Activated T-helper 1 cell treated with anti-CD3 and anti-CD28 coated beads, Interleukin-12 subunit alpha, Interleukin-12 subunit beta, Interleukin-2, Interleukin-4 antibody, amounts not matched to agents 30 ng/mL and 10 ng/mL and 1 ng/mL, durations not matched to agents 14 hours and 24 hours and 36 hours (primary cell): ENCODE results near the gene POLR2F. TPM values are rescaled to one million over a fixed set of nuclear protein-coding genes. Genes with fewer than 3 reads are reported as not detected.
A peak's percentile ranks its signal among the peaks of the same experiment; 100 is the strongest.
"Not testable (repeated sequence)": the region's sequence is repeated elsewhere in the genome, so short reads cannot be mapped to it uniquely, and the experiment has no call there.

ENCODE experiments used
- DNase-seq: peaks from one replicate; pipeline ENCODE4 v3.0.0; 2021; ENCODE audit warnings: low spot score
- H3K27ac Mint-ChIP-seq: one replicate; pipeline ENCODE4 v1.8.0; 2021; ENCODE audit warnings: mild to moderate bottlenecking, mixed read lengths
- H3K27me3 Mint-ChIP-seq: one replicate; pipeline ENCODE4 v1.8.0; 2022; ENCODE audit warnings: mild to moderate bottlenecking, moderate library complexity, mixed read lengths; ENCODE audit not compliant: insufficient read depth
- H3K36me3 Mint-ChIP-seq: one replicate; pipeline ENCODE4 v1.8.0; 2021; ENCODE audit warnings: low read depth, mixed read lengths
- H3K4me1 Mint-ChIP-seq: one replicate; pipeline ENCODE4 v1.8.0; 2021; ENCODE audit warnings: low read depth, mixed read lengths
- H3K4me3 Mint-ChIP-seq: one replicate; pipeline ENCODE4 v1.8.0; 2021; ENCODE audit warnings: mild to moderate bottlenecking, moderate library complexity, mixed read lengths
- H3K9me3 Mint-ChIP-seq: one replicate; pipeline ENCODE4 v1.8.0; 2021; ENCODE audit warnings: mixed read lengths
- intact Hi-C: fragments of 100-400 bp; cut with micrococcal nuclease; formaldehyde crosslinking; loops from one replicate; pipeline ENCODE4 v1.15.1; 2024
- total RNA-seq: library from RNA; stranded (reverse); gene quantifications from 2 replicates; pipeline ENCODE4 v1.2.3, GENCODE V29; 2022

The POLR2F gene
- total RNA-seq, 1 donor from 2014 or later, result 102 TPM

DNA sequence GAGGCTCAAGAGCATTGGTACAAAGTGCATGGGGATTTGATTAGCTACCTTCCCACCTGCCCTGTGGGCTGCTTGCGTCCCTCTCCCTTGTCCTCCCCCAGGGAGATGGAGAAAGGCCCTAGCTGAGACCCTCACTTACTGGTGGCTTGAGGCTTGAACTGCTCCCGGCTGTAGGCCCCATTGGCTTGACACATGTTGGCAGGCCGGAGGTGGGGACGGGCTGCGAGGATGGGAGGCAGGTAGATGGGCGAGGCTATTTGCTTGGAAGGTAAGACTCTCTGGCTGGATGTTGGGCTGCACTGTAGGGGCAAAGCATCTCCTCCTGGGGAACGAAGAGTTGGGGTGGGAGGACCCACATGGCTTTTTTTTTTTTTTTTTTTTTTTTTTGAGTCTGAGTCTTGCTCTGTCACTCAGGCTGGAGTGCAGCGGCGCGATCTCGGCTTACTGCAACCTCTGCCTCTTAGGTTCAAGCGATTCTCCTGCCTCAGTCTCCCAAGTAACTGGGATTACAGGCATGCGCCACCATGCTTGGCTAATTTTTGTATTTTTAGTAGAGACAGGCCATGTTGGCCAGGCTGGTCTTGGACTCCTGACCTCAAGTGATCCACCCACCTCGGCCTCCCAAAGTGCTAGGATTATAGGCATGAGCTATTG is 6.2 kb upstream of the POLR2F start:
- H3K4me1 Mint-ChIP-seq, DNase-seq, H3K4me3 Mint-ChIP-seq, intact Hi-C loops, H3K27me3 Mint-ChIP-seq, H3K36me3 Mint-ChIP-seq, H3K27ac Mint-ChIP-seq, H3K9me3 Mint-ChIP-seq: not testable (repeated sequence)

DNA sequence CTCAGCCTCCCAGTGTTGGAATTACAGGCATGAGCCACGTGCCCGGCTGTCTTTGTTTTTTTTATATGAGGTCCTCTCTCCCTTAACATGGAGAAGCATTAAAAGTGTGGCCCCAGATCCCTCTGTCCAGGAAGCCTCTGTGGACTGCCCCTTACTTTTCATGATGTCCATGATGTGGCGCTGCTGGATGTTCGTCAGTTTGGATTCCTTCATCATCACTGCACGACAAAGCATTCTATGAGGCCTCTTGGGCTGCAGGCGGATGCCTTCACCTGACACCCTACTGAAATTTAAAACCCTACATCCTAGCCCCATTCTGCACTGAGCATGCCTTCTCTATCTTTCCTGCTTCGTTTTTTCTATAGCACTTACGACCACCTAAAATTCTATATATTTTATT is 2.2 kb upstream of the POLR2F start:
- Mint-ChIP-seq H3K27me3 (peaks cover 7% of the 10 kb centered on the region), H3K27ac (no peak overlapping the region), H3K4me1 (peaks cover 26% of the 10 kb centered on the region), H3K36me3 (peaks cover 4% of the 10 kb centered on the region), H3K9me3 (no peaks in the 10 kb centered on the region), H3K4me3 (no peak overlapping the region)
- no peak for DNase-seq
- intact Hi-C loops, result loop anchor here (5.0 kb wide), 1 partner anchor 204 kb away; no protein-coding TSS in a partner anchor

DNA sequence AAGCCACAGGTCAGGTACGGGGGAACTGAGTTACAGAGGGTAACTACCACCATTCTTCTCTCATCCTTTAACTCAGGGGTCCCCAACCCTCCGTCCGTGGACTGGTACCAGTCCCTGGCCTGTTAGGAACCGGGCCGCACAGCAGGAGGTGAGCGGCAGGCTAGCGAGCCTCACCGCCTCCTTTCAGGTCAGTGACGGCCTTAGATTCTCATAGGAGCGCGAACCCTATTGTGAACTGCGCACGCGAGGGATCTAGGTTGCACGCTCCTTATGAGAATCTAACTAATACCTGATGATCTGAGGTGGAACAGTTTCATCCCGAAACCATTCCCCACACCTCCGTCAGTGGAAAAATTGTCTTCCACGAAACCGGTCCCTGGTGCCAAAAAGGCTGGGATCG is 870 bp upstream of the POLR2F start:
- H3K9me3 Mint-ChIP-seq, H3K27ac Mint-ChIP-seq, H3K27me3 Mint-ChIP-seq, DNase-seq: not testable (repeated sequence)
- Mint-ChIP-seq H3K36me3 (peaks cover 16% of the 10 kb centered on the region), H3K4me1 (peaks cover 26% of the 10 kb centered on the region), H3K4me3 (peak overlapping the region; percentile 99)
- intact Hi-C loops, result loop anchor here (1.0 to 5.0 kb wide), 6 partner anchors 18 to 618 kb away; partner anchors contain the start of genes DMC1, EIF3L and MICALL1

DNA sequence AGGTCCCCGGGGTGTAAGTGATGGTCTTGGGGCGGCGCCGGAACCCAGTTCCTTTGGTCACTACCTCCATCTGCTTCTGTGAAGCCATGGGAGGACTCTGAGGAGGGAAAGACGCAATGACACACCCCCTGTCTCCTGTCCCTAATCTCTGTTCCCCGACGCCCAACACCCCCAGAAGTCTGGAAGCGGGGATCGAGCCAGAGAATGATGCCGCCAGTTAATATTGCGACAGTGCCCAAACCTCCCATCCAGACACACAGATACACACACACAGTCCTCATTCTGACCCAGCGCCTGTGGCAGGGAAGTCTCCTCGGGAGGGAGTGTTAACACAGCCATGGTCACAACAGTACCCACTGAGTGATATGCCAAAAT is 450 bp upstream of the POLR2F start:
- Mint-ChIP-seq H3K9me3 (no peaks in the 10 kb centered on the region), H3K4me1 (peaks cover 26% of the 10 kb centered on the region), H3K27me3 (peaks cover 7% of the 10 kb centered on the region), H3K4me3 (peak overlapping the region; percentile 99), H3K36me3 (peaks cover 18% of the 10 kb centered on the region), H3K27ac (peak overlapping the region; percentile 92)
- DNase-seq, result no peak
- intact Hi-C loops, result loop anchor here (1.0 to 5.0 kb wide), 6 partner anchors 19 to 617 kb away; partner anchors contain the start of genes DMC1, EIF3L and MICALL1

DNA sequence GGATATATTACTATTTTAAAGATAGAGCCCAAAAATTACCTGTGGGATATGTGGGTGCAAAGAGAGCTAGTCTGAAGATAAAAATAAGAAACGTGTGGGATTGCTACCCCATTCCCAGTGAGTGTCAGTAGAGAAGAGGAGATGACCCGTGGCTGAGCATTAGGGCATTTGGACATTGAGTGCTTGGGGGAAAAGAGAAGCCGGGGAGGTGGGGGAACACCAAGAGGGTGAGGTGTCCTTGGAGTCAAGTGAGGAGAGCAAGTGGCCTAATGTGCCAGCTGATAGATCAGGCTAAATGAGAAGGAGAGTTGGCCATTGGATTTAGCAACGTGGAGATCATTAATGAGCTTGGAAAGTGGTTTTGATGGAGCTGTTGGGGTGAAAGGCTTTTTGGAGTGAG is 1.2 kb downstream of the POLR2F start:
- intact Hi-C loops, result loop anchor here (5.0 kb wide), 1 partner anchor 207 kb away; no protein-coding TSS in a partner anchor
- no peak for DNase-seq
- peaks cover 31% of the 10 kb centered on the region for H3K36me3 Mint-ChIP-seq
- peaks cover 26% of the 10 kb centered on the region for H3K4me1 Mint-ChIP-seq
- peak overlapping the region; percentile 33 for H3K27ac Mint-ChIP-seq
- peak overlapping the region; percentile 99 for H3K4me3 Mint-ChIP-seq
- H3K27me3 Mint-ChIP-seq, result peaks cover 7% of the 10 kb centered on the region
- H3K9me3 Mint-ChIP-seq, result no peaks in the 10 kb centered on the region

DNA sequence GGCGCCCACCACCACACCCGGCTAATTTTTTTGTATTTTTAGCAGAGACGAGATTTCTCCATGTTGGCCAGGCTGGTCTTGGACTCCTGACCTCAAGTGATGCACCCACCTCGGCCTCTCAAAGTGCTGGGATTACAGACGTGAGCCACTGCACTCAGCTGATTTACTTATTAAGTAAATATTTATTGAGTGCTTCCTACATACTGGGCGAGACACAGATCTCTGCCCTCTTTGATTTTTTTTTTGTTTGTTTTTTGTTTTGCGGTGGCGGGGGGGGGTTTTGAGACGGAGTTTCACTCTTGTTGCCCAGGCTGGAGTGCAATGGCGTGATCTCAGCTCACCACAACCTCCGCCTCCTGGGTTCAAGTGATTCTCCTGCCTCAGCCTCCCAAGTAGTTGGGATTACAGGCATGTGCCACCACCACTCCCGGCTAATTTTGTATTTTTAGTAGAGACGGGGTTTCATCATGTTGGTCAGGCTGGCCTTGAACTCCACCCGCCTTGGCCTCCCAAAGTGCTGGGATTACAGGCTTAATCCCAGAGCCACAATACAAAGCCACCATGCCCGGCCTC is 2.4 kb downstream of the POLR2F start:
- H3K27ac Mint-ChIP-seq, H3K4me3 Mint-ChIP-seq, DNase-seq, H3K27me3 Mint-ChIP-seq, intact Hi-C loops, H3K9me3 Mint-ChIP-seq: not testable (repeated sequence)
- peaks cover 26% of the 10 kb centered on the region for H3K4me1 Mint-ChIP-seq
- peaks cover 31% of the 10 kb centered on the region for H3K36me3 Mint-ChIP-seq

DNA sequence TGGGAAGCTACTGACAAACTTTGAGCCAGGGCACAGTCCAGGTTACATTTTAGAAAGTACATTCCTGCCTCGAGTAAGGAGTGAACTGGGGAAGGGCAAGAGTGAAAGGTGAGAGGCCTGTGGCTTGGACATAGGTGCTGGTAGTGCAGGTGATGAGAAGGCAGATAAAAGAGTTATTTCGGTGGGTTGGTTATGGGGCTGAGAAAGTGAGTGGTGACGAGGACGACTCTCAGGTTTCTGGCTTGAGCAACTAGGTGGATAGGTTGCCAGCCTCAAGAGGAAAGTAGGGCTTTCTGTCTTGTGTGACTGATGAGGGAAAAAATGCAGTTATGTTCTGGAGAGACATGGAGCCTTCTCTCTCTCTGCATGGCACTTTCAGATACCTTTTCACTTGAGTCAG is 3.7 kb downstream of the POLR2F start:
- Mint-ChIP-seq H3K9me3 (no peaks in the 10 kb centered on the region), H3K4me3 (no peak overlapping the region), H3K4me1 (peaks cover 26% of the 10 kb centered on the region), H3K27me3 (peaks cover 7% of the 10 kb centered on the region), H3K27ac (no peak overlapping the region), H3K36me3 (peaks cover 37% of the 10 kb centered on the region)
- no peak for DNase-seq
- intact Hi-C loops, result no loop called here

DNA sequence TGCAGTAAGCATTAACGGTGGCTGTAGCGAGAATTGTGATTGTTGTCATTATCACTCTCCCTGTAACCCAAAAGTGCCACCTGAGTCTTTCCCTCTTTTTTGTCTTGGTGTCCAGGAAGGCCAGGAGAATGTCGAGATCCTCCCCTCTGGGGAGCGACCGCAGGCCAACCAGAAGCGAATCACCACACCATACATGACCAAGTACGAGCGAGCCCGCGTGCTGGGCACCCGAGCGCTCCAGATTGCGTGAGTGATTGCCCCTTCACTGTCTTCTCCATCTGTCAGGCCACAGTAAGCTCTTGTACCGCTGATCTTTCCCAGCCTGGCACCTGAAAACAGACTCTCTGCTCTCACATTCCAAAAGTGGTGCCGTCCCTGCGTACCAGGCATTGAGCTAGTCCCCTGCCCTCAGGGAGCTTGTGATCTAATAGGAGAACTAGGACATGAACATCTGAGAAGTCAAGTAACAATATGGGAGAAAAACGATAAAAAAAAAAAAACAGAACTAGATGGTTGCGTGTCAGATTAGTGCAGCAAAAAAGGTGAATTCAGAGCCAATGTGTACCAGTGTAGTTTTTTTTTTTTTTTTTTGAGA is 5.8 kb downstream of the POLR2F start:
- peaks cover 9% of the 10 kb centered on the region for H3K4me1 Mint-ChIP-seq
- no peak overlapping the region for H3K27ac Mint-ChIP-seq
- H3K4me3 Mint-ChIP-seq, result no peak overlapping the region
- peaks cover 38% of the 10 kb centered on the region for H3K36me3 Mint-ChIP-seq
- intact Hi-C loops, result no loop called here
- no peaks in the 10 kb centered on the region for H3K9me3 Mint-ChIP-seq
- H3K27me3 Mint-ChIP-seq, result no peaks in the 10 kb centered on the region
- DNase-seq, result no peak

DNA sequence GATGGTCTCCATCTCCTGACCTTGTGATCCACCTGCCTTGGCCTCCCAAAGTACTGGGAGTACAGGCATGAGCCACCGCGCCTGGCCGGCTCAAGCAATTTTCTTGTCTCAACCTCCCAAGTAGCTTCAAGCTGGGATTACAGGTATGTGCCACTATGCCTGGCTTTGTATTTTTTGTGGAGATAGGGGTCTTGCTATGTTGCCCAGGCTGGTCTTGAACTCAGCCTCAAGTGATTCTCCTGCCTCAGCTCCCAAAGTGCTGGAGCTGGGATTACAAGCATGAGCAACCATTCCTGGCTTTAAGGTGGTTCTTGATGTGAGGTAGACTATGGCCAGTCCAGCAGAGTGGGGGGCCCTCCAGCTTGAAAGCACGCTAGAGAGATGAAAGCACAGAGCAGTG is 7.6 kb downstream of the POLR2F start:
- intact Hi-C loops, result no loop called here
- no peak for DNase-seq
- no peaks in the 10 kb centered on the region for H3K9me3 Mint-ChIP-seq
- H3K4me1 Mint-ChIP-seq, result peaks cover 6% of the 10 kb centered on the region
- no peak overlapping the region for H3K4me3 Mint-ChIP-seq
- H3K27ac Mint-ChIP-seq, result no peak overlapping the region
- H3K27me3 Mint-ChIP-seq, result no peaks in the 10 kb centered on the region
- H3K36me3 Mint-ChIP-seq, result peaks cover 41% of the 10 kb centered on the region

DNA sequence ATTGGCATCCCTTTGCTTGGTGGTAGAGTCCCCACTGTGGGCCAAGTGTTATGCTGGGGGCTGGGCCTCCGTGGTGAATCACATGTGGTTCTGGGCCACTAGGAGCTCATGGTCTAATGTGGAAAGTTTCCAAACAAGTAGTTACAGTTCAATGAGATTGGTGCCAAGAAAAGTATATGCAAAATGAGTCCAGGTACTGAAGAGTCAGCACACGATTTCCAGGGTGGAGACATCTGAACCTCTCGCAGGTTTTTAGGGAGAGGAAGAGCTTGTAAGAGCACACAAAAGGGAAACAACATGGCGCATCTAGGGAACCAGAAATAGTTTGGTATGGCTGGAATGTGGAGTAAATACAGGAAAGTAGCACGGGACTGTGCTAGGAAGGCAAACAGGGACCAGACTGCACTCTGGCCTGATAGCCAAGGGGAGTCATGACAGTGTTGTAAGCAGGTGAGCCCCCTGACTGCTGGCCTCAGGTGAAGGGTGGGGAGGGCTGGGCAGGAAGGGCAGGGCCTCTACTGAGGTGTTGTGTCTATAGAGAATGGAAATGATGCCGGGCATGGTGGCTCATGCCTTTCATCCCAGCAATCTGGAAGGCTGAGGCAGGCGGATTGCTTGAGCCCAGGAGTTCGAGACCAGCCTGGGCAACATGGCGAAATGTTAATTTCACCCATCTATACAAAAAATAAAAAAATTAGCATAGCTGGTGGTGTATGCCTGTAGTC is 12.6 kb downstream of the POLR2F start:
- Mint-ChIP-seq H3K27me3 (no peaks in the 10 kb centered on the region), H3K36me3 (peaks cover 35% of the 10 kb centered on the region), H3K9me3 (no peaks in the 10 kb centered on the region), H3K4me3 (no peak overlapping the region), H3K4me1 (peaks cover 6% of the 10 kb centered on the region), H3K27ac (peak overlapping the region; percentile 44)
- intact Hi-C loops, result loop anchor here (1.0 kb wide), 1 partner anchor 149 kb away; no protein-coding TSS in a partner anchor
- DNase-seq, result no peak

DNA sequence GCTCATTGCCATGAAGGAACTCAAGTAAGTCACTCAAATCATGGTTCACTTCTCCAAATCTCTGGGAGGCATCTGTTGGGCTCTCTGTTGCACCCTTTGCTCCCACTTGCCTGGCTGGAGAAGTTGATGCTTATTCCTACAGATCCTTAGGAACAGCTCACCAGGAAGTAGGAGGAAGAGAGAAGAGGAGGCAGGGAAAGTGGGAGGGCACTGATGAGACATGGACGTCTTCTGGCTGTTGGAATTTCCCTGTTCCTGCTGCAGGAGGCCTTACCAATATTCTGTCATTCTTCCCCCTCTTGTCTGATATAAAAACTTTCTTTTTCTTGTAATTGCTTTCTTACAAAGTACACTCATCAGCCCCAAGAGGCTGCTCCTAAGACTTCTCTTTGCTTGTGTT is 13.6 kb downstream of the POLR2F start:
- Mint-ChIP-seq H3K4me1 (peaks cover 6% of the 10 kb centered on the region), H3K9me3 (no peaks in the 10 kb centered on the region), H3K27me3 (no peaks in the 10 kb centered on the region), H3K27ac (no peak overlapping the region), H3K36me3 (peaks cover 31% of the 10 kb centered on the region), H3K4me3 (no peak overlapping the region)
- DNase-seq, result no peak
- intact Hi-C loops, result no loop called here

DNA sequence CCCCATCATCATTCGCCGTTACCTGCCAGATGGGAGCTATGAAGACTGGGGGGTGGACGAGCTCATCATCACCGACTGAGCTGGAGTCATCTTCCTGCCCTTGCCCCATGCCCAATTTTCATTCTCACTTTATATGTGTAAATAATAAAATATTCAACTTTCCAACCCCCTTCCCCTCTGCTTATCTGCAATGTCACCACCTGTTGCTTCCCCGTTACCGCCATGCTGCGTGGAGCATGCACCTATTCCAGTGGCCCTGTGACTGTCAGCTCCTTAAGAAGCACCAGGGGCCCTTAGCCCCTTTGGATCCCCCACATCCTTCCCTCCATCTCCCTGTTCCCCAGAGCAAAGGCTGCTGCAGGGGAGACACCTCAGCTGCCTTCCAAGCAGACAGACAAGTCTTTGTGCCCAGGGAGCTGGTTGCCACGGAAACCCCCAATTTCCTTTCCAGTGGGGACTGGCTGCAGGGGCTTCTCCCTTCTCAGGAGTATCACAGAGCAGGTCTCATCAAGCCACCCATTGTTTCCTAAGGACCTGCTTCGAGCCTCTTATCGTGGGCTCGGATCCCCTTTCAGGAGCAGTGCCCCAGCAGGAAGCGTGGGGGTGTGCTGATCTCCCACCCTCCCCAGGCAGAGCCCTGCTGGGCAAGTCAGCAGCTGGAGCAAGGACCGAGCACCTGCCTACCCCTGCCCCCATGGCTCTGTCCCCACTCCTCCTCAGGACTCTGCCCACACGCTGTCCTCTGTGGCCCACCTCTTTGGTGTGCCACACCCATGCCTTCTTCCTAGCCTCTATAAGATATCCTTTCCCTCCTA is 14.3 kb downstream of the POLR2F start:
- intact Hi-C loops, result no loop called here
- Mint-ChIP-seq H3K27me3 (no peaks in the 10 kb centered on the region), H3K27ac (no peak overlapping the region), H3K36me3 (peaks cover 31% of the 10 kb centered on the region), H3K4me3 (no peak overlapping the region), H3K9me3 (no peaks in the 10 kb centered on the region), H3K4me1 (peaks cover 6% of the 10 kb centered on the region)
- DNase-seq, result no peak
